SK-N-SH (cell line): ENCODE data around the gene STAC.

Source experiments
- CTCF ChIP-seq: fragments of 200-600 bp; sonication (generic); IDR thresholded peaks from 2 replicates; pipeline ENCODE4 v1.6.1; 2017; ENCODE audit warnings: antibody characterized with exemption, mild to moderate bottlenecking, moderate library complexity
- EP300 ChIP-seq, 2 experiments: IDR thresholded peaks; 2 replicates each; pipeline versions ENCODE4 v1.4.0 to v1.6.1; 2012; ENCODE audit warnings: borderline replicate concordance in 1 of 2, low read depth in 1 of 2, low read length in 1 of 2
- EZH2phosphoT487 ChIP-seq: fragments of 200-600 bp; sonication (generic); IDR thresholded peaks from 2 replicates; pipeline ENCODE4 v1.6.1; 2017; ENCODE audit warnings: low read depth, mixed run types, mild to moderate bottlenecking, antibody characterized with exemption, moderate library complexity, borderline replicate concordance
- FOXM1 ChIP-seq: IDR thresholded peaks from 2 replicates; pipeline ENCODE4 v1.4.0; 2012; ENCODE audit warnings: low read depth, mild to moderate bottlenecking
- JUND ChIP-seq: IDR thresholded peaks from 2 replicates; pipeline ENCODE4 v1.4.0; 2012
- MAX ChIP-seq: IDR thresholded peaks from 2 replicates; pipeline ENCODE4 v1.4.0; 2012; ENCODE audit warnings: low read depth
- MXI1 ChIP-seq: IDR thresholded peaks from 2 replicates; pipeline ENCODE4 v1.6.1; 2012; ENCODE audit warnings: mild to moderate bottlenecking, low read depth, low read length, improper control_type of control experiment
- NRF1 ChIP-seq: IDR thresholded peaks from 2 replicates; pipeline ENCODE4 v1.6.1; 2012; ENCODE audit warnings: low read depth, mild to moderate bottlenecking, low read length
- POLR2AphosphoS5 ChIP-seq: IDR thresholded peaks from 2 replicates; pipeline ENCODE4 v1.6.1; 2012; ENCODE audit warnings: low read depth, low read length
- RAD21 ChIP-seq: IDR thresholded peaks from 2 replicates; pipeline ENCODE4 v1.6.1; 2012; ENCODE audit warnings: mild to moderate bottlenecking, low read length
- REST ChIP-seq: IDR thresholded peaks from 2 replicates; pipeline ENCODE4 v1.6.1; 2012; ENCODE audit warnings: mild to moderate bottlenecking, low read depth, low read length, moderate library complexity
- SIN3A ChIP-seq: IDR thresholded peaks from 2 replicates; pipeline ENCODE4 v1.6.1; 2012; ENCODE audit warnings: low read depth, mild to moderate bottlenecking, low read length, moderate library complexity, borderline replicate concordance
- TCF12 ChIP-seq: IDR thresholded peaks from 2 replicates; pipeline ENCODE4 v1.4.0; 2012
- ZBTB33 ChIP-seq: IDR thresholded peaks from 2 replicates; pipeline ENCODE4 v1.4.0; 2012; ENCODE audit warnings: low read depth, borderline replicate concordance

- TF ChIP-seq CTCF, result no peak
- no peak for TF ChIP-seq EP300 (IDR thresholded peaks at IDR 0.05; ENCODE audit: borderline replicate concordance in 1 of 2, low read depth in 1 of 2, low read length in 1 of 2)
- no peak for TF ChIP-seq REST
- TF ChIP-seq FOXM1, result no peak
- no peak for TF ChIP-seq EZH2phosphoT487
- TF ChIP-seq MAX, result no peak
- no peak for TF ChIP-seq POLR2AphosphoS5
- TF ChIP-seq ZBTB33, result no peak
- no peak for TF ChIP-seq TCF12
- no peak for TF ChIP-seq SIN3A
- TF ChIP-seq RAD21, result no peak
- TF ChIP-seq MXI1, result no peak
- TF ChIP-seq NRF1, result no peak
- TF ChIP-seq JUND, result no peak
Measured at GRCh38 chr3:36512555-36512954, 132.3 kb downstream of the STAC start.
